ENCODE results near the gene EXOC3. TPM values are rescaled to one million over a fixed set of nuclear protein-coding genes. Genes with fewer than 3 reads are reported as not detected.

Gene EXOC3
- polyA plus RNA-seq (2011; rRNA removed) (27.3 and 32.9 TPM in 2 replicates), polyA minus RNA-seq (2011; rRNA and poly(A)+ RNA removed) (31.7 and 38.2 TPM in 2 replicates)

- Histone ChIP-seq H3K9me3 (ENCODE audit: control insufficient read depth, insufficient read depth, low read length) (peaks cover 7% of the 10 kb centered on the region), H3K27ac (ENCODE audit: low read depth, low read length) (peak within 1 kb of the TSS; percentile 52), H3K4me3 (ENCODE audit: low read depth, low read length) (peak within 1 kb of the TSS; percentile 100), H3K27me3 (ENCODE audit: control insufficient read depth, insufficient read depth, low read length) (no peaks in the 10 kb centered on the region)
- ChIA-PET CTCF (interaction anchor here (0.8 to 1.7 kb wide), 2 partner anchors 59 to 126 kb away, joined by 3 to 7 read pairs; no protein-coding TSS in a partner anchor), POLR2A (interaction anchor here (1.0 to 1.3 kb wide), 2 partner anchors 74 to 125 kb away, joined by 4 read pairs; no protein-coding TSS in a partner anchor)
- TF ChIP-seq, protein P1, sequence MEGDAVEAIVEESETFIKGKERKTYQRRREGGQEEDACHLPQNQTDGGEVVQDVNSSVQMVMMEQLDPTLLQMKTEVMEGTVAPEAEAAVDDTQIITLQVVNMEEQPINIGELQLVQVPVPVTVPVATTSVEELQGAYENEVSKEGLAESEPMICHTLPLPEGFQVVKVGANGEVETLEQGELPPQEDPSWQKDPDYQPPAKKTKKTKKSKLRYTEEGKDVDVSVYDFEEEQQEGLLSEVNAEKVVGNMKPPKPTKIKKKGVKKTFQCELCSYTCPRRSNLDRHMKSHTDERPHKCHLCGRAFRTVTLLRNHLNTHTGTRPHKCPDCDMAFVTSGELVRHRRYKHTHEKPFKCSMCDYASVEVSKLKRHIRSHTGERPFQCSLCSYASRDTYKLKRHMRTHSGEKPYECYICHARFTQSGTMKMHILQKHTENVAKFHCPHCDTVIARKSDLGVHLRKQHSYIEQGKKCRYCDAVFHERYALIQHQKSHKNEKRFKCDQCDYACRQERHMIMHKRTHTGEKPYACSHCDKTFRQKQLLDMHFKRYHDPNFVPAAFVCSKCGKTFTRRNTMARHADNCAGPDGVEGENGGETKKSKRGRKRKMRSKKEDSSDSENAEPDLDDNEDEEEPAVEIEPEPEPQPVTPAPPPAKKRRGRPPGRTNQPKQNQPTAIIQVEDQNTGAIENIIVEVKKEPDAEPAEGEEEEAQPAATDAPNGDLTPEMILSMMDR (IDR thresholded peaks at IDR 0.05; ENCODE audit: low read depth, low read length), result no peak
- peak; percentile 15 for DNase-seq (ENCODE audit: low read depth, low spot score)
Observed at GRCh38 chr5:442335-443238, at the start of gene EXOC3. EXOC3 (plus strand) TSS chr5:443176; CDS start chr5:446206, 3,030 bp downstream.

- ChIA-PET POLR2A (no interaction called here), CTCF (no interaction called here)
- Histone ChIP-seq H3K9me3 (ENCODE audit: control insufficient read depth, insufficient read depth, low read length) (peaks cover 10% of the 10 kb centered on the region; the same call in 1 of the 2 replicates), H3K4me3 (ENCODE audit: low read depth, low read length) (no peak overlapping the region), H3K27ac (ENCODE audit: low read depth, low read length) (peak overlapping the region; percentile 21), H3K27me3 (ENCODE audit: control insufficient read depth, insufficient read depth, low read length) (no peaks in the 10 kb centered on the region)
- DNase-seq (ENCODE audit: low read depth, low spot score), result no peak
- TF ChIP-seq, protein P1 (IDR thresholded peaks at IDR 0.05; ENCODE audit: low read depth, low read length), result no peak
Observed at GRCh38 chr5:393846-394275, 49.1 kb upstream of the EXOC3 start.

DNA sequence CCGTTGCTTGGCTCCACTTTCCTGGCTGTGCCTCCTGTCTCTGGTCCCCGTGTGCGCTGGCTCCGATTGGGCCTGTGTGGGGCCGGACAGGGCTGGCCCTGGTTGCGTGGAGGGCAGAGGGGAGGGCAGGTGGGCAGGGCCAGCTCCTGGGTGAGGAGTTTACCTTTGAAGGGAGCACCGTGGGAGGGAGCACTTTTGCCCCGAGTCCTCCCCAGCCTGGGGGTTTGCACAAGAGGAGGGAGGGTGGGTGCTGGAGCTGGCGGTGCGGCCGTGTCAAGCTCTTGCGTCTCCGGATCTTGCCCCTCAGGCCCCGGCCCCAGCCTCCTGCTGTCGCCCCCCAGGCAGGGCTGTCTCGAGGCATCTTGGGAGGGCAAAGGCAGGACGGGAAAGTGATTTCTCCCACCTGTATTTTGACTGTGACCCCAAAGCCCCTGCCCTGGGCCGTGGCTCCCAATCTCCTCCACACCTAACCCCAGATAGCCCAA is 48.3 kb upstream of the EXOC3 start:
- TF ChIP-seq, protein P1 (IDR thresholded peaks at IDR 0.05; ENCODE audit: low read depth, low read length), result no peak
- no peaks in the 10 kb centered on the region for H3K27me3 ChIP-seq (ENCODE audit: control insufficient read depth, insufficient read depth, low read length)
- H3K9me3 ChIP-seq (ENCODE audit: control insufficient read depth, insufficient read depth, low read length), result peaks cover 8% of the 10 kb centered on the region; the same call in 1 of the 2 replicates
- peak overlapping the region; percentile 93 for H3K27ac ChIP-seq (ENCODE audit: low read depth, low read length)
- no peak overlapping the region for H3K4me3 ChIP-seq (ENCODE audit: low read depth, low read length)
- no peak for DNase-seq (ENCODE audit: low read depth, low spot score)
- ChIA-PET POLR2A (interaction anchor here (1.1 to 2.0 kb wide), 2 partner anchors 8 to 26 kb away, joined by 7 to 10 read pairs; no protein-coding TSS in a partner anchor), CTCF (interaction anchor here (1.2 kb wide), 1 partner anchor 36 kb away, joined by 3 read pairs; no protein-coding TSS in a partner anchor)

DNA sequence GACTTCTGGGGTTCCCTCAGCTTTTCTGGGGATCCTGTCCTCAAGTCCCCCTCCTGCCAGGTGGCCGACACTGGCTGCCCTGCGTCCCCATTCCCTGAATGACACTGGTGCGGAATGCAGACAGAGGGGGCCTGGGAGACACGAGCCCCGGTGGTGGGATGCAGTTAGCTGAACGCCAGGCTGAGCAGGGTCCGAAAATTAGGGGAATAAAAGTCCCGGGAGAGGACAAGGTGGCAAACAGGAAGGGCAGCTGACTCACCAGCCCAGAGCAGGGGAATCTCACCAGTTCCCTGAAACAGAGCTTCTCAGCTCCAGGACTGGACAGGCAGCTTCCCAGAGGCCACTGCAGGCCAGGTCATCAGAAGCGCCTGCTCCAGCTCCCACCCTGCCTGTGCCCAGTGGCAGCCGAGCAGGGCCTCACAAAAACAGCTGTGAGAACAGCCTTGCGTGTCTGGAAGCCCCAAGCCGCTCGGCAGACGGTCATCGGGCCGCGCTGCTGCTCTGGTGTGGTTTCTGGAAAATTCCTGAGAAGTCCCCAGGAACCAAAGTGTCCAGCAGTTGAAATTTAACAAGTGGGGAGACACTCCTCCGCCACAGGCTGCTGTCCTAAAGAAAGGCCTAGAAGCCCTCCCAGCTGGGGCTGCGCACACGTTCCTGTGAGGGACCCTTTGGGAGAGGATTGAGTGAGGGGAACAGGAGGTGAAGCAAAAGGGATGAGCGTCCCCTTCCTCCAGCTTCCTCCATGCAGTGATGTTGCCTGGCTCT is 47.6 kb upstream of the EXOC3 start:
- H3K9me3 ChIP-seq (ENCODE audit: control insufficient read depth, insufficient read depth, low read length), result peaks cover 8% of the 10 kb centered on the region; the same call in 1 of the 2 replicates
- ChIA-PET POLR2A (interaction anchor here (1.1 to 2.0 kb wide), 2 partner anchors 8 to 27 kb away, joined by 7 to 10 read pairs; no protein-coding TSS in a partner anchor), CTCF (interaction anchor here (0.7 to 1.2 kb wide), 2 partner anchors 34 to 35 kb away, joined by 3 read pairs; no protein-coding TSS in a partner anchor)
- DNase-seq (ENCODE audit: low read depth, low spot score), result peak; percentile 59
- H3K4me3 ChIP-seq (ENCODE audit: low read depth, low read length), result no peak overlapping the region
- peak overlapping the region; percentile 93 for H3K27ac ChIP-seq (ENCODE audit: low read depth, low read length)
- H3K27me3 ChIP-seq (ENCODE audit: control insufficient read depth, insufficient read depth, low read length), result no peaks in the 10 kb centered on the region
- TF ChIP-seq, protein P1 (IDR thresholded peaks at IDR 0.05; ENCODE audit: low read depth, low read length), result no peak
